Amniotic epithelial cell (primary cell): ENCODE measurements around the gene ZNF584.
"Not testable (repeated sequence)": the region's sequence is repeated elsewhere in the genome, so short reads cannot be mapped to it uniquely, and the experiment has no call there.

Experiments
- DNase-seq: peaks from one replicate; pipeline ENCODE4 v3.0.0-alpha.2; 2010; ENCODE audit warnings: low read depth

Gene ZNF584

GRCh38 chr19:58408152-58409009 lies at the start of gene ZNF584:
Gene ZNF584, plus strand, starts transcription at chr19:58408649. Its CDS starts 499 bp downstream, at chr19:58409148.
- DNase-seq = peak; percentile 92

GRCh38 chr19:58361900-58362271 lies 46.6 kb upstream of the ZNF584 start:
- DNase-seq = no peak

GRCh38 chr19:58362272-58362994 lies 46.0 kb upstream of the ZNF584 start, which contains the start of gene ZNF497:
Gene ZNF497, minus strand, starts transcription at chr19:58362751. Its CDS starts 5,116 bp downstream, at chr19:58357635.
- peak; percentile 91 for DNase-seq

GRCh38 chr19:58364146-58364545 lies 44.3 kb upstream of the ZNF584 start:
- DNase-seq = no peak

- no peak for DNase-seq
Observed at GRCh38 chr19:58366585-58367430, 41.6 kb upstream of the ZNF584 start.

- no peak for DNase-seq
Observed at GRCh38 chr19:58367698-58368454, 40.6 kb upstream of the ZNF584 start.

GRCh38 chr19:58368561-58369360 lies 39.7 kb upstream of the ZNF584 start:
- no peak for DNase-seq

- no peak for DNase-seq
Observed at GRCh38 chr19:58372311-58373133, 35.9 kb upstream of the ZNF584 start.

GRCh38 chr19:58374200-58374599 lies 34.2 kb upstream of the ZNF584 start:
- peak; percentile 50 for DNase-seq

- not testable (repeated sequence) for DNase-seq
Observed at GRCh38 chr19:58376724-58377123, 31.7 kb upstream of the ZNF584 start.

- DNase-seq = no peak
Observed at GRCh38 chr19:58379246-58379645, 29.2 kb upstream of the ZNF584 start.

GRCh38 chr19:58380037-58380661 lies 28.3 kb upstream of the ZNF584 start:
- DNase-seq = no peak

- DNase-seq = peak; percentile 100
Observed at GRCh38 chr19:58380662-58381459, 27.6 kb upstream of the ZNF584 start, which contains the start of gene ZNF837. Gene ZNF837, minus strand, starts transcription at chr19:58381030. Its CDS starts 11,698 bp downstream, at chr19:58369332.

GRCh38 chr19:58381460-58382212 lies 26.8 kb upstream of the ZNF584 start:
- DNase-seq = no peak

GRCh38 chr19:58382997-58383603 lies 25.3 kb upstream of the ZNF584 start:
- DNase-seq = no peak

- no peak for DNase-seq
Observed at GRCh38 chr19:58385313-58385890, 23.0 kb upstream of the ZNF584 start.
